Measurements from ENCODE around the gene POLG2.
"Not testable (repeated sequence)": the region's sequence is repeated elsewhere in the genome, so short reads cannot be mapped to it uniquely, and the experiment has no call there.

Gene POLG2

GRCh38 chr17:64480951-64481350 is 15.9 kb downstream of the POLG2 start:
- Histone ChIP-seq H3K9me3 (ENCODE audit: control insufficient read depth, insufficient read depth, low read length) (no peaks in the 10 kb centered on the region), H3K9ac (ENCODE audit: low read depth, low read length) (no peak overlapping the region), H3K36me3 (ENCODE audit: insufficient read depth, low read length) (peaks cover 44% of the 10 kb centered on the region), H3K4me1 (ENCODE audit: insufficient read depth, low read length) (no peaks in the 10 kb centered on the region)

DNA sequence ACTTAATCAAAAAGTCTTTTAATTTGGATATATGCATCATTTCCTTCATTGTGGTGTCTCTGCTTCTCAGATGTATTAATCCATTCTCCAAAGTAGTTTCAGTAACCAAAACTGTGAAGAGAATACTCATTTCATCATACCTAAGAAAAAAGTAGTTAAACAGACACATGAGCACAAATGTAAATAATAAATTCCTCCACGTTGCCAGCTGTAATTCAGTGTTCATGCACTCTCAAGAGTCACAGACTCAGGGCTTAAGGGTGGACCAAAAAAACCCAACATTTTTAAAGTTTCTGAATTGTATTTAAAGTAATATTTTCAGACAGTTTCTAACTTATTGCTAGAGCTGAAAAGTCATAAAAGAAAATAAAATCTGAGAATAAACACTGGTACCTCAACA is 19.0 kb downstream of the POLG2 start:
- Histone ChIP-seq H3K9me3 (ENCODE audit: control insufficient read depth, insufficient read depth, low read length) (no peaks in the 10 kb centered on the region), H3K9ac (ENCODE audit: low read depth, low read length) (no peak overlapping the region), H3K36me3 (ENCODE audit: insufficient read depth, low read length) (peaks cover 20% of the 10 kb centered on the region), H3K4me1 (ENCODE audit: insufficient read depth, low read length) (no peaks in the 10 kb centered on the region)

DNA sequence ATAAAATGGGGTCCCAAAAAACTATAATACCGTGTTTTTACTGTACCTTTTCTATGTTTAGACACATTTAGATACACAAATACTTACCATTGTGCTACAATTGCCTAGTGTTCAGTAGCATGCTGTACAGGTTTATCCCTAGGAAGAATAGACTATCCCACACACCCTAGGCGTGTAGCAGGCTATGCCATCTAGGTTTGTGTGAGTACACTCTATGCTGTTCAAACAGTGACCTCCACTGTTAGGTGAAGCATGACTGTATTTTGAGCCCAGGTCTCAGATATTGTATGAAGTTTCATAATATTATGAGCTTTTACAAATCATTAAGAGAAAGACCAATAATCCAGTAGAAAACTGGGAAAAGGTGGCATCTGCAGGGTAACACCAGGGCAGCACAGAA is 24.3 kb downstream of the POLG2 start:
- Histone ChIP-seq H3K9ac (ENCODE audit: low read depth, low read length) (no peak overlapping the region), H3K36me3 (ENCODE audit: insufficient read depth, low read length) (no peaks in the 10 kb centered on the region), H3K9me3 (ENCODE audit: control insufficient read depth, insufficient read depth, low read length) (no peaks in the 10 kb centered on the region), H3K4me1 (ENCODE audit: insufficient read depth, low read length) (peaks cover 12% of the 10 kb centered on the region)

- no peaks in the 10 kb centered on the region for H3K9me3 ChIP-seq (ENCODE audit: control insufficient read depth, insufficient read depth, low read length)
- H3K9ac ChIP-seq (ENCODE audit: low read depth, low read length), result no peak overlapping the region
- H3K36me3 ChIP-seq (ENCODE audit: insufficient read depth, low read length), result no peaks in the 10 kb centered on the region
- H3K4me1 ChIP-seq (ENCODE audit: insufficient read depth, low read length), result peaks cover 14% of the 10 kb centered on the region
Measured at GRCh38 chr17:64471440-64471839, 25.4 kb downstream of the POLG2 start.

DNA sequence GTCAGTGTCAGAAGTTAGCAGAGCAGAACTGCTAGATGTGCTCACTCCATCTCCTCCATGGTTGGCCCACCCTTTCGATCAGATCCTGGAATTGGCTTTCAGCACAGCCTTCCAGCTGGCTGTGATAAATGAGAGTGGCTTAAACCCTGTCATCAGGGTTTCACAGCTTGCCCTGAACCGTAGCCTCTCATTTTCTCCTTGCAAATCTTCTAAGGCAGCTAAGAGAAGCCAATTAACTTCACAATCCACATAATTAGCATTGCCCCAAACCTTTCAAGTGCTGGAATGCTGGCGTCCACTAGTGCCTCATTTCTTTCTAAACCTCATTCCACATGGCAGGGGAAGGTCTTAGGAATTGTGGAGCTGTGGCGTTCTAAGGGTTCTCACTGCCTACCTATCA is 26.2 kb downstream of the POLG2 start:
- Histone ChIP-seq H3K4me1 (ENCODE audit: insufficient read depth, low read length) (peaks cover 18% of the 10 kb centered on the region), H3K9ac (ENCODE audit: low read depth, low read length) (no peak overlapping the region), H3K36me3 (ENCODE audit: insufficient read depth, low read length) (no peaks in the 10 kb centered on the region), H3K9me3 (ENCODE audit: control insufficient read depth, insufficient read depth, low read length) (no peaks in the 10 kb centered on the region)

- not testable (repeated sequence) for H3K9ac ChIP-seq (ENCODE audit: low read depth, low read length); H3K36me3 ChIP-seq (ENCODE audit: insufficient read depth, low read length); H3K9me3 ChIP-seq (ENCODE audit: control insufficient read depth, insufficient read depth, low read length)
- H3K4me1 ChIP-seq (ENCODE audit: insufficient read depth, low read length), result peaks cover 18% of the 10 kb centered on the region
Measured at GRCh38 chr17:64466834-64467233, 30.0 kb downstream of the POLG2 start.

DNA sequence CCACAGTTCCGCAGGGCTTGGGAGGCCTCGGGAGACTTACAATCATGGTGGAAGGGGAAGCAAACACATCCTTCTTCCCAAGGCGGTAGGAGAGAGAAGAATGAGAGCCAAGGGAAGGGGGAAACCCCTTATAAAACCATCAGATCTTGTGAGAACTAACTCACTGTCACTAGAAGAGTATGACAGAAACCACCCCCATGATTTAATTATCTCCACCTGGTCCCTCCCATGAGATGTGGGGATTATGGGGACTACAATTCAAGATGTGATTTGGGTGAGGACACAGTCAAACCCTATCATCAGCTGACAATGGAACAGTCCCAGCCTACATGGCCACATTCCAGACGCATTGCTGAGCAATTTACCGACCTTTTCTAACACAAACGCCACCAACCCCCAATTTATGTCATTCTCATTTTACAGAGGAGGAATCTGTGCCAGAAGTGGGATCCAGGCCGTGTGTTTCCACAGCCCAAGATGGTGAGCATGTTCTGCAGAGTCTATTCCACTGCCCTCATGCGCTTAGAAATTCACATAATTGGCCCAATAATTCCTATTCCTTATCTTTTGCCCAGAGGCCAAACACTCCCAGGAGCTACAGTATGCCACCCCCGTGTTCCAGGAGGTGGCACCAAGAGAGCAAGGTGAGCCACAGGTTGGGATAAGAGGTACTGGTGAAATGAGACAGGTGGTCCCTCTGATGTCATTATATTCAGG is 30.7 kb downstream of the POLG2 start:
- Histone ChIP-seq H3K9me3 (ENCODE audit: control insufficient read depth, insufficient read depth, low read length) (no peaks in the 10 kb centered on the region), H3K9ac (ENCODE audit: low read depth, low read length) (no peak overlapping the region), H3K4me1 (ENCODE audit: insufficient read depth, low read length) (peaks cover 14% of the 10 kb centered on the region), H3K36me3 (ENCODE audit: insufficient read depth, low read length) (no peaks in the 10 kb centered on the region)

DNA sequence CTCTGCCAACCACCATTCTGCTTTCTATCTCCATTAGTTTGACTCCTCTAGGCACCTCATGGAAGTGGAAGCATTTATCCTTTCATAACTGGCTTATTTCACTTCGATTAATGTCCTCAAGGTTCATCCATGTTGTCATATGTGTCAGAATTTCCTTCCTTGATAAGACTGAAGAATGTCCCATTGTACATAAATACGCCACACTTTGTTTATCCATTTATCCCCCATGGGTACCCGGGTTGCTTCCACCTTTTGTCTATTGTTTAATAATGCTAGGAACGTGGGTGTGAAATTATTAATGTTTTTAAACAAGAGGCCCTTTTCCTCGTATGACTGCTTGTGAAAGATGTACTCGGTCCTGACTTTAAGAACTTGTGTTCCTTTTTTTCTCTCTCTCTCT is 35.1 kb downstream of the POLG2 start:
- no peaks in the 10 kb centered on the region for H3K36me3 ChIP-seq (ENCODE audit: insufficient read depth, low read length)
- 0 out of 2 replicates have a peak, but pooled peaks cover 6% of the 10 kb centered on the region for H3K4me1 ChIP-seq (ENCODE audit: insufficient read depth, low read length)
- no peak overlapping the region for H3K9ac ChIP-seq (ENCODE audit: low read depth, low read length)
- H3K9me3 ChIP-seq (ENCODE audit: control insufficient read depth, insufficient read depth, low read length), result no peaks in the 10 kb centered on the region

DNA sequence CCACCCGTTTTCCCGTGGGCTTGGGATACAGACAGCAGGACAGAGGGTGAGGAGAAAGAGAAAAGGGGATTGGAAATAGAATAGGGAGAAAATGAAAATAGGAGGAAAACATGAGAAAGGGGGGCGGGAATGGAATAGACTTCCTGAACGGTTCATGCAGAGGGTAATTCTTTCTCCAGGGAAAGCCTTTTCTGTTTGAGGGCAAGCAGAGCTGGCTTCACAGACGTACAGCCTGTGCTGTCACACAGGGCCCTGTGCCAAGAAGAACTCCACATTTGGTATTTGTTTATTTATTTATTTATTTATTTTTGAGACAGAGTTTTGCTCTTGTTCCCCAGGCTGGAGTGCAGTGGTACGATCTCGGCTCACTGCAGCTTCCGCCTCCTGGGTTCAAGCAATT is 35.9 kb downstream of the POLG2 start:
- no peak overlapping the region for H3K9ac ChIP-seq (ENCODE audit: low read depth, low read length)
- H3K9me3 ChIP-seq (ENCODE audit: control insufficient read depth, insufficient read depth, low read length), result no peaks in the 10 kb centered on the region
- H3K36me3 ChIP-seq (ENCODE audit: insufficient read depth, low read length), result no peaks in the 10 kb centered on the region
- no peaks in the 10 kb centered on the region for H3K4me1 ChIP-seq (ENCODE audit: insufficient read depth, low read length)

- not testable (repeated sequence) for H3K4me1 ChIP-seq (ENCODE audit: insufficient read depth, low read length); H3K36me3 ChIP-seq (ENCODE audit: insufficient read depth, low read length); H3K9me3 ChIP-seq (ENCODE audit: control insufficient read depth, insufficient read depth, low read length); H3K9ac ChIP-seq (ENCODE audit: low read depth, low read length)
Measured at GRCh38 chr17:64459818-64460217, 37.0 kb downstream of the POLG2 start.

DNA sequence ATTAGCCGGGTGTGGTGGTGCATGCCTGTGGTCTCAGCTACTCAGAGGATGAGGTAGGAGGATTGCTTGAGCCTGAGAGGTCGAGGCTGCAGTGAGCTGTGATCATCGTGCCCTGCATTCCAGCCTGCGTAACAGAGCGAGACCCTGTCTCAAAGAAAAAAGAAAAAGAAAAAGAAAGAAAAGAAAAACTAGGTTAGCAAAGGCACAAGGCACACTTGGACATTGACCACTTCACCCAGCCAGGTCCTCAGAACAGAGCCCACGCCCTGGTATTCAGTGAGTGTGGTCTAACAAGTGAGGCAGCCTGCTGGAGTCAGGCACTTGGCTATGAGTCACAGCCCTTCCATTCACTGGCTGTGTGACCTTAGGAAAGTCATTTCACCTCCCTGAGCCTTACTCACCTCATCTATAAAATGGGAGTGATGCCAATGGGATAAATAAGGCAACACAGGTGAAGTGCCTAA is 37.5 kb downstream of the POLG2 start:
- no peaks in the 10 kb centered on the region for H3K9me3 ChIP-seq (ENCODE audit: control insufficient read depth, insufficient read depth, low read length)
- H3K36me3 ChIP-seq (ENCODE audit: insufficient read depth, low read length), result no peaks in the 10 kb centered on the region
- H3K4me1 ChIP-seq (ENCODE audit: insufficient read depth, low read length), result no peaks in the 10 kb centered on the region
- no peak overlapping the region for H3K9ac ChIP-seq (ENCODE audit: low read depth, low read length)

DNA sequence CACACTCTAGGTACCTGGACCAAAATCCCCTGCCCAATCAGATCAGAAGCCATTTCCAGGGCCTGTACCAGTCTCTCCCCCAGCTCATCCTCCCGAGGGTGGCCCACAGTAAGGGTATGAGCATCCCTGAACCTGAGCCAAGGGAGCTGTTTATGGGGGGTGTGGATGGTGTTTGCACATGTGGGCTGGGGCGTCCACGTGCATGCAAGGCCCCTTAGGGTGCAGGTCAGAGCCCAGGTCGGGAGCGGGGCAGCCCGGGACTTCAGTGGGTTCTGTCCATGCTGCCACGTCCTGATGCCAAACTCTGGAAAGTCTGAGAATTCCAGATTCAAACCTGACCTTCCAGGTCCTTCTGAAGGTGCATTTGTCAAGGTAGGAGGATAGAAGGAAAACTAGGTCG is 38.1 kb downstream of the POLG2 start:
- H3K36me3 ChIP-seq (ENCODE audit: insufficient read depth, low read length), result no peaks in the 10 kb centered on the region
- H3K9me3 ChIP-seq (ENCODE audit: control insufficient read depth, insufficient read depth, low read length), result no peaks in the 10 kb centered on the region
- H3K4me1 ChIP-seq (ENCODE audit: insufficient read depth, low read length), result no peaks in the 10 kb centered on the region
- H3K9ac ChIP-seq (ENCODE audit: low read depth, low read length), result no peak overlapping the region

DNA sequence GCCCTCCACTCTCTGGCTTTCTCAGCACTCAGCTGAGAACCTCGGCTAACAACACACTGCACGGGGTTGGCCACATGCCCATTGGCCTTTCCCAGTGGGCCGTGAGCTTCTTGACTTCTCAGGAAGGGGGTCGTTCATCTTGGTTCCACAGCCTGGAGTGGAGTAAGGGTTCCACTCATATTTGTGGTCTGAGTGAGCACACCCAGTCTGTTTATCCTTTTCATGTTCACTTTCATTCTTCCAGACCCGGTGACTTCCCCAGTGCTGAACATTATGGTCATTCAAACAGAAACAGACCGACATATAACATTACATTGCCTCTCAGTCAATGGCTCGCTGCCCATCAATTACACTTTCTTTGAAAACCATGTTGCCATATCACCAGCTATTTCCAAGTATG is 39.7 kb downstream of the POLG2 start:
- no peaks in the 10 kb centered on the region for H3K9me3 ChIP-seq (ENCODE audit: control insufficient read depth, insufficient read depth, low read length)
- H3K36me3 ChIP-seq (ENCODE audit: insufficient read depth, low read length), result no peaks in the 10 kb centered on the region
- H3K9ac ChIP-seq (ENCODE audit: low read depth, low read length), result no peak overlapping the region
- H3K4me1 ChIP-seq (ENCODE audit: insufficient read depth, low read length), result no peaks in the 10 kb centered on the region

DNA sequence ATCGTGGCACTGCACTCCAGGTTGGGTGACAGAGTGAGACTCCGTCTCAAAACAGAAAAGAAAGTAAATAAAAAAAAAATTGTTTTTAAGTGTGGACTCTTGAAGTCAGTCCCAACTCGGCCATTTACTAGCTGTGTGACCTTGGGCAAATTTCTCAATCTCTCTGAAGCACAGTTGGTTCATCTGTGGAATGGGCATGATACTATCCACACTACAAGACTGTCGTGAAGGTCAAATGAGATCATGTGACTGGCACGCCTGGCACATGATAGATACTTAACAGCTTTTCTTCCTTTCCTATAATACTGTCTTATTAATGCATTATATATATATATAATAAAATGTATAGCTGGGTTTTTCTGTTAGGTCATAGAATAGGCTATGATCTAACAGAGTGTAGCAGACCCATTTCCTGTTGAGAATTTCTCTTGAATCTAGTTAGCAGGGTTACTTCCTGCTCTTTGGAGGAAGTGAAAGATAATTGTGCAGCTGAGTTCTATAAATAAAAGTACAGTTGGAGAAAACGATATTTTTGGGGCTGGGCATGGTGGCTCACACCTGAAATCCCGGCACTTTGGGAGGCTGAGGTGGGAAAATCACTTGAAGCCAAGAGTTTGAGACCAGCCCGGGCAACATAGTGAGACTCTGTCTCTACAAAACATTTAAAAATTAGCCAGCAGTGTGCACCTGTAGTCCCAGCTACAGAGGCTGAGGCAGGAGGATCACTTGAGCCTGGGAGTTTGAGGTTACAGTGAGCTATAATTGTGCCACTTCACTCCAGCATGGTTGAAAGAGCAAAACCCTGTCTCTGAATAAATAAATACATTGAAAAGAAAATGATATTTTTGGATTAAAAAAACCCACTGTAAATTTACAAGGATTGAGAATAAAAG is 40.6 kb downstream of the POLG2 start:
- no peak overlapping the region for H3K9ac ChIP-seq (ENCODE audit: low read depth, low read length)
- H3K4me1 ChIP-seq (ENCODE audit: insufficient read depth, low read length), result no peaks in the 10 kb centered on the region
- H3K9me3 ChIP-seq (ENCODE audit: control insufficient read depth, insufficient read depth, low read length), result no peaks in the 10 kb centered on the region
- H3K36me3 ChIP-seq (ENCODE audit: insufficient read depth, low read length), result no peaks in the 10 kb centered on the region

DNA sequence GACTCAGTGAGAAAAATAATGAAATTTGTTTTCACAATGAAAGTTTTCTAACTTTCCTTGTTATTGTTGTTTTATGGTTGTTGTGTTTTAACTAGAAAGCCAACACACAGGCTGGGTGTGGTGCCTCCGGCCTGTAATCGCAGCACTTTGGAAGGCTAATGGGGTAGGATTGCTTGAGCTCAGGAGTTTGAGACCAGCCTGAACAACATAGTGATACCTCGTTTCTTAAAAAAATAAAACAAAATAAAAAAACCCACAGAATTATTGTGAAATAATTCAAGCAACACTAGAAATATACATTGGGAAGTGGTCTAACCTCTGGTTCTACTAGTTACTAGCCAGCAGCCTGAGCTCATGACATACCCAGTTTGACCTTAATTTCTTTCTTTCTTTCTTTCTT is 47.3 kb downstream of the POLG2 start:
- Histone ChIP-seq H3K9ac (ENCODE audit: low read depth, low read length) (no peak overlapping the region), H3K4me1 (ENCODE audit: insufficient read depth, low read length) (peaks cover 9% of the 10 kb centered on the region; the same call in 1 of the 2 replicates), H3K36me3 (ENCODE audit: insufficient read depth, low read length) (no peaks in the 10 kb centered on the region), H3K9me3 (ENCODE audit: control insufficient read depth, insufficient read depth, low read length) (no peaks in the 10 kb centered on the region; the same call in 1 of the 2 replicates)
